Peyer's patch (tissue), 4 donors: ENCODE measurements around the gene S100A13. TPM values are rescaled to one million over a fixed set of nuclear protein-coding genes. Genes with fewer than 3 reads are reported as not detected.
A peak's percentile ranks its signal among the peaks of the same experiment; 100 is the strongest.
"Not testable (repeated sequence)": the region's sequence is repeated elsewhere in the genome, so short reads cannot be mapped to it uniquely, and the experiment has no call there.

ENCODE experiments used
- DNase-seq, 3 donors: peaks; one replicate each; pipeline ENCODE4 v3.0.0-alpha.2; 2017 to 2019
- H3K27ac ChIP-seq, 4 donors: fragments of 200-600 bp; sonication (generic); one replicate each; pipeline ENCODE4 v1.5.1; 2016 to 2019
- H3K27me3 ChIP-seq, 2 donors: fragments of 200-600 bp; sonication (generic); one replicate each; pipeline ENCODE4 v1.5.1; 2019
- H3K36me3 ChIP-seq, 3 donors: fragments of 200-600 bp; sonication (generic); one replicate each; pipeline ENCODE4 v1.5.1; 2016 to 2019
- H3K4me1 ChIP-seq, 4 donors: fragments of 200-600 bp; sonication (generic); one replicate each; pipeline ENCODE4 v1.5.1; 2016 to 2019
- H3K4me3 ChIP-seq, 4 donors: fragments of 200-600 bp; sonication (generic); 1 replicate in 3 of 4; 2 replicates in 1 of 4; pipeline ENCODE4 v1.5.1; 2016 to 2019; ENCODE audit warnings: mild to moderate bottlenecking in 1 of 4
- H3K9me3 ChIP-seq, 4 donors: fragments of 200-600 bp; sonication (generic); one replicate each; pipeline ENCODE4 v1.5.1; 2016 to 2019; ENCODE audit warnings: mild to moderate bottlenecking in 1 of 4
- CTCF ChIP-seq, 6 experiments: fragments of 450-650 bp in 4 of 6; fragments of 200-600 bp in 2 of 6; sonication (generic) in 1 of 6; IDR thresholded peaks; one replicate each; pipeline ENCODE4 v1.5.1; 2017 to 2019; ENCODE audit warnings: antibody characterized with exemption in 6 of 6, mild to moderate bottlenecking in 3 of 6, moderate library complexity in 1 of 6
- POLR2A ChIP-seq, 2 donors: fragments of 450-650 bp; IDR thresholded peaks; one replicate each; pipeline ENCODE4 v1.5.1; 2017; ENCODE audit warnings: antibody characterized with exemption in 2 of 2, mild to moderate bottlenecking in 2 of 2, moderate library complexity in 2 of 2
- total RNA-seq, 4 donors: library from RNA; depleted of rRNA; stranded (reverse); fragments of >200 nt; gene quantifications; one replicate each; pipeline ENCODE4 v1.1.0, GENCODE V29; 2016

S100A13 gene
- total RNA-seq, 4 donors from 2014 or later, result 49.5 to 185 (median 52.9) TPM

- TF ChIP-seq CTCF (IDR thresholded peaks at IDR 0.05), result no peak
- no peak for TF ChIP-seq POLR2A (IDR thresholded peaks at IDR 0.05)
- Histone ChIP-seq H3K36me3 (no peaks in the 10 kb centered on the region), H3K9me3 (no peaks in the 10 kb centered on the region), H3K27me3 (no peaks in the 10 kb centered on the region), H3K27ac (no peak overlapping the region), H3K4me1 (no peaks in the 10 kb centered on the region), H3K4me3 (no peak overlapping the region)
- DNase-seq, result peak in 1 of 3 donors; percentile 24
Measured at GRCh38 chr1:153587314-153587713, 40.0 kb downstream of the S100A13 start.

- H3K27me3 ChIP-seq, result no peaks in the 10 kb centered on the region
- TF ChIP-seq POLR2A (IDR thresholded peaks at IDR 0.05), result no peak
- H3K36me3 ChIP-seq, result no peaks in the 10 kb centered on the region
- no peak overlapping the region for H3K4me3 ChIP-seq
- no peaks in the 10 kb centered on the region for H3K9me3 ChIP-seq
- H3K27ac ChIP-seq, result no peak overlapping the region
- no peaks in the 10 kb centered on the region for H3K4me1 ChIP-seq
- DNase-seq, result peak in 1 of 3 donors; percentile 10
Measured at GRCh38 chr1:153586347-153586746, 41.0 kb downstream of the S100A13 start.

- TF ChIP-seq CTCF (IDR thresholded peaks at IDR 0.05) (no peak), POLR2A (IDR thresholded peaks at IDR 0.05) (no peak)
- Histone ChIP-seq H3K27me3 (no peaks in the 10 kb centered on the region), H3K4me1 (no peaks in the 10 kb centered on the region), H3K36me3 (no peaks in the 10 kb centered on the region), H3K27ac (no peak overlapping the region), H3K9me3 (no peaks in the 10 kb centered on the region), H3K4me3 (no peak overlapping the region)
- DNase-seq, result no peak
Measured at GRCh38 chr1:153585006-153585405, 42.3 kb downstream of the S100A13 start.

- Histone ChIP-seq H3K36me3 (no peaks in the 10 kb centered on the region), H3K27ac (no peak overlapping the region), H3K4me1 (no peaks in the 10 kb centered on the region), H3K9me3 (no peaks in the 10 kb centered on the region), H3K27me3 (no peaks in the 10 kb centered on the region), H3K4me3 (no peak overlapping the region)
- no peak for DNase-seq
- TF ChIP-seq CTCF (IDR thresholded peaks at IDR 0.05) (no peak), POLR2A (IDR thresholded peaks at IDR 0.05) (no peak)
Measured at GRCh38 chr1:153583976-153584375, 43.3 kb downstream of the S100A13 start.

GRCh38 chr1:153583514-153583913, 43.8 kb downstream of the S100A13 start:
- H3K4me1 ChIP-seq, H3K36me3 ChIP-seq, H3K27ac ChIP-seq, H3K4me3 ChIP-seq, DNase-seq, H3K27me3 ChIP-seq, H3K9me3 ChIP-seq: not testable (repeated sequence)

- H3K27ac ChIP-seq, H3K9me3 ChIP-seq, DNase-seq, H3K4me3 ChIP-seq, H3K27me3 ChIP-seq, H3K4me1 ChIP-seq, H3K36me3 ChIP-seq: not testable (repeated sequence)
Measured at GRCh38 chr1:153582836-153583235, 44.5 kb downstream of the S100A13 start.

GRCh38 chr1:153578936-153579335, 48.4 kb downstream of the S100A13 start:
- H3K9me3 ChIP-seq, result no peaks in the 10 kb centered on the region
- no peak overlapping the region for H3K4me3 ChIP-seq
- no peak for DNase-seq
- H3K4me1 ChIP-seq, result peaks cover 0 to 7% (median 0%) of the 10 kb centered on the region in 4 donors
- H3K27me3 ChIP-seq, result no peaks in the 10 kb centered on the region
- no peak for TF ChIP-seq CTCF (IDR thresholded peaks at IDR 0.05)
- TF ChIP-seq POLR2A (IDR thresholded peaks at IDR 0.05), result no peak
- H3K27ac ChIP-seq, result no peak overlapping the region
- H3K36me3 ChIP-seq, result no peaks in the 10 kb centered on the region
